HG02885 (cell line): ENCODE data around the gene ZNF606.
A peak's percentile ranks its signal among the peaks of the same experiment; 100 is the strongest.
"Not testable (repeated sequence)": the region's sequence is repeated elsewhere in the genome, so short reads cannot be mapped to it uniquely, and the experiment has no call there.

Experiments used
- ATAC-seq: cut with Tn5 transposase; IDR thresholded peaks from one replicate; pipeline ENCODE4 v1.9.1; 2021; ENCODE audit warnings: mild to moderate bottlenecking; ENCODE audit not compliant: unreplicated experiment, poor library complexity

ZNF606 gene

DNA sequence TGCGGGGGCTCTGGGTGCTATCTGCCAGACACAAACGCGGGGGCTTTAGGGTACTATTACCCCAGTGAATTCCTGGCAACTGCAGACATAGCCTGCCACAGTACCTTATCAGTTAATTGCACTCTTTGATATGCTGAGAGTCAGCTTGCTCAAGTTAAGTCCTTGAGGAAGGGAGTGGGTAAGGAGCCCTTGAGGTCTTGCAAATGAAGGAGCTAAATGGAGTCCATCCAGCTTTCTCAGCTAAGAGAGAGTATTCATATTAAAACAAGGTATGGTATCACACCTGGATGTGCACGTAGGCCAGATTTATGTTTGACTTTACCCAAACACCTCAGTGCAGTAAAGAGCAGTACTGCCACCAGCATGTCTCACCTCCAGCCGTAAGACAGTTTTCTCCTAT lies 11.5 kb upstream of the ZNF606 start:
- no peak for ATAC-seq

DNA sequence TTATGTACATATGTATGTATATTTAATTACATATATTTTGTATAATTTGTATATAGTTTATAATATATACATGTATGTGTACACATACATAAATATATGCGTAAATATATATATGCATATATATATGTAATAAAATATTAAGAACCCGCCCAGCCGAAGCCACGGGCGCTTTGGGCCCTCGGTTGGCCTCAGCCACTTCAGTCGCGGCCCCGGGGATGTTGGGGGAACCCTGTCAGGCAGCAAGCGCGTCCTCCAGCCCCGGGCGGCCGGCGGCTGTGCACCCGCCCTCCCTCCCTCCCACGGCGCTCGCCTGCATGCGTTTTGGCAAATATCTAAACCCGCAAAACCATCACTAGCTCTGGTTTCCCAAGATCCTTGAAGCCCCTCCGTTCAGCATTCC lies 7.9 kb upstream of the ZNF606 start:
- no peak for ATAC-seq

DNA sequence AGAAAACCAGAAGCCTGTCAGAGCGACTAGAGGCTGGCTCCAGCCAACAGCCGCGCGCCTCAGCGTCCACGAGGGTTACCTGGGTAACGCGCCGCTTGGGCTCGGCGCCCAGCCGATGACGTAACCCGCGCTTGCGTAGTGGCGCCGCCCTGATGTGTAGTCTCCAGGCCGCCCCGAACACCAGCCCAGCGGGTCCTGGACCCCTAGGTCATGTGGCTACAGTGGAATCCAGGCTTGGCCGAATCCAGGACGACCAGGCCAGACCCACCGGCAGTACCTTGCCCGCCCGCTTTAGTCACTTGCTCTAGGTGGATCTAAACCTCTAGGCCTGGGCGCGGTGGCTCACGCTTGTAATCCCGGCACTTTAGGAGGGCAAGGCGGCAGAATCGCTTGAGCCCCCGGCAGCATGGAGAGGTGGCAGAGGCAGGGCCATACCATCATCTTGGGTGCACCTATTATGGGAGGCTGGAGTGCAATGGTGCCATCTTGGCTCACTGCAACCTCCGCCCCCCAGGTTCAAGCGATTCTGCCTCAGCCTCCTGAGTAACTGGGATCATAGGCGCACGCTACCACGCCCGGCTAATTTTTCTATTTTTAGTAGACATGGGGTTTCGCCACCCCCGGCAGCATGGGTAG lies 7.2 kb upstream of the ZNF606 start:
- ATAC-seq, result no peak

DNA sequence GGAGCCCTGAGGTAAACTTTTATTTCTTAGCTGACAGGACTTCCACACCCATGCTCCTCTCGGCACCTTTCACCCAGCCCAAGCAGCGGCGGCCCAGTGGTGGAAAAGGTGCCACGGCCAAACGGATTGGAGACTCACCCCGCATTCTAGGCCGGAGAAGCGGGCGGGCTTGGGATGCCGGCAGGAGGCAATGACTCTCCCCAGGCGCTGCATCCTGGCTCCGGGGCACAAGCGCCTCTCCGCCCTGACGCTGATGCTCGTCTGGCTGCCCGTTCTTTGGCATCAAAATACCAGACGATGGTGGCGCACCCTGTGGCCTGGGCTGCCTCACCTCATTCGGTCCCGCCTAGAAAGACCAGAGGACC lies 6.7 kb upstream of the ZNF606 start:
- ATAC-seq, result no peak

DNA sequence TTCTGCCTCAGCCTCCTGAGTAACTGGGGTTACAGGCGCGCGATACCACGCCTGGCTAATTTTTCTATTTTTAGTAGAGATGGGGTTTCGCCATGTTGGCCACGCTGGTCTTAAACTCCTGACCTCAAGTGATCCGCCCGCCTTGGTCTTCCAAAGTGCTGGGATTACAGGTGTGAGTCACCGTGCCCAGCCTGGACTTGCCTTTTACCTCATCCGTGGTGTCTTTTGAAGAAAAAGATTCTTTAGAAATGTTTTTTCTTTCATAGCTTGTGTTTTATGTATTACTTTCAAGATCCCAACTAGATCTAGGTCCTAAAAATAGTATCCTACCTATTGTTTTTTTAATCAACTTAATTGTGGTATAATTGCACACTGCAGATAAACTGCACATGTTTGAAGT lies 6.3 kb upstream of the ZNF606 start:
- ATAC-seq, result not testable (repeated sequence)

DNA sequence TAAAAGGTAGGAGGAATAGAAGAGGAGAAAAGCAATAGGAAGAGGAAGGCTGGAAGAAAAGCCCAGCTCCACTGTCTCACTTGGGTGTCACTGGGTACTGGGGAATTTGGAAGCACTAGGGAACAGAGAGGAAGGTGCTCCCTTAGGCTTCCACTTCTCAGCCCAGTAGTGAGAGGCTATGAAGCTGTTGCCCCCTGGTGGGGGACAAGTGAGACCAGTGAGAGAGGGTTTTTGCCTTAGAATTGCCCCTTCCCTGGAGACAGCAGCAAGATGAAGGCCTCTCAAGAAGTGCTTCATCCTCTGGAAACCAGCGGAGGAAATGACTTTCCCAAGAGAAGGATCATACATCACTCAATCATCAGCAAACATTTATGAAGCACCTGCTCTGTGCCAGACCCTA lies 4.7 kb upstream of the ZNF606 start:
- no peak for ATAC-seq

DNA sequence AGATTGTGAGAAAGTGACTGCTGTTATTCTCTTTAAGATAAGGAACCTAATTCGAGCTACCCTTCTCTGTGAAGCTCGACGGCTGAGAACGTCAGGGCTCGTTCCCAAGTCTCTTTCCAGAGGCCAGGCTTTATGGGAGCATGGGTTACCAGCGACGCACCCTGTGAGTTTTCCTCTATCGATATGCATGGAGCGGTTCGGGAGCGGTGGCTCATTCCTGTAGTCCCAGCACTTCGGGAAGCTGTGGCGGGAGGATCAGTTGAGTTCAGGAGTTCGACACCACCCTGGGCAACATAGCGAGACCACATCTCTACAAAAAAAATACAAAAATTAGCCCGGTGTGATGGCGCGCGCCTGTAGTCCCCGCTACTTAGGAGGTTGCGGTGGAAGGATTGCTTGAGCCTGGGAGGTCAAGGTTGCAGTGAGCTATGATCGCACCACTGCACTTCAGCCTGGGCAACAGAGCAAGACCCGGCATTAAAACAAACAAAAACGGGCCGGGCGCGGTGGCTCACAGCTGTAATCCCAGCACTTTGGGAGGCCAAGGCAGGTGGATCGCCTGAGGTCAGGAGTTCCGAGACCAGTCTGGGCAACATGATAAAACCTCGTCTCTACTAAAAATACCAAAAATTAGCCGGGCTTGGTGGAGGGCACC lies 681 bp upstream of the ZNF606 start:
- ATAC-seq, result no peak

DNA sequence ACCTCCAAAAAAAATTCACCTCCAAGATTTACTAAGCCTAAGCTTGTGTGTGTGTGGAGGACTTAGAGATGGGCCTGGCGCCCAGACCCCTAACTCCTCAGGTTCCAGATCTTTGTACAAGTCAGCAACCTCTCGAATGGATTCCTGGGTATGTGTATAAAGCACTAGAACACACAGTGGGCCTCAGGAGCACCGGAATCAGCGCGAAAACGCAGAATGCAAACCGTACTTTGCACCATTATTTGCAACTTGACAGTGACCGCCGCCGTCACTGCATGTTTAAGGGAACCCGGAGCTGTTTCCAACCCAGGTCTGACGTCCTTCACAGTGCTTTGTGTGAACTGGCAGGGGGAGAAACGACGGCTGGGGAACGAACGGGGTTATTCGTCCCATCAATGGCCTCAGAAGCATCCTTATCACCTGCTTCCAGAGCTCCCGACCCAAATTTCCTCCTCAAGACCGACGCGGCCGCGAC lies 688 bp downstream of the ZNF606 start:
- ATAC-seq, result peak; percentile 3

DNA sequence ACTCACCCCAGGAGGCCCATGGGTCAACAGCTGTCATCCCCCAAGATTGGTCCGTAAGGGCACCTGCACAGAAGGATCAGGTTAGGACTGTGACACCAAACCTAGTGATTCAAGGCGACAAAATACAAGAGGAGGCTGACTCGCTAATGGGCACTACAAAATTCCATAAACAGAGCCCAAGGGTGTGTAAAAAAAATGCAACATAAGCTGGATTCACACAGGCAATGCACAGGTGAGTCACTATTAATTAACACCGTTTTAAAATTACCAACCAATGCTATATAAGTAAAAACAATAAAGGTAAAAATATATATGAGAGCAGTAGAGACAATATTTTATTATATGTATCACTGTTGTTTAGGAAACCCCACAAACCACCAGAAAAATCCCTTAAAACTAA lies 1.9 kb downstream of the ZNF606 start:
- no peak for ATAC-seq

DNA sequence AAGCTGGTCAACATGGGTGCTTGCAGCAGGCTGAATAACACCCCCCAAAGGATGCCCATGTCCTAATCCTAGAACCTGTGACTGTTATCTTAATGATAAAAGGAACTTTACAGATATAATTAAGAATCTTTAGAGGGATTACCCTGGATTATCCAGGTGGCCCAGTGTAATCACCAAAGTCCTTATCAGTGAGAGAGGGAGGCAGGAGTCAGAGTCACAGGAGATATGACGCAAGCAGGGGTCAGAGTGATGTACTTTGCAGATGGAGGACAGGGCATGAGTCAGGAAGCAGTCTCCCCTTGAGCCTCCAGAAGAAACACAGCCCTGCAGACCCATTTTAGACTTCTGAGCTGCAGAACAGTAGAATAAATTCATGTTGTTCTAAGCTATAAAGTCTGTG lies 9.8 kb downstream of the ZNF606 start:
- no peak for ATAC-seq

DNA sequence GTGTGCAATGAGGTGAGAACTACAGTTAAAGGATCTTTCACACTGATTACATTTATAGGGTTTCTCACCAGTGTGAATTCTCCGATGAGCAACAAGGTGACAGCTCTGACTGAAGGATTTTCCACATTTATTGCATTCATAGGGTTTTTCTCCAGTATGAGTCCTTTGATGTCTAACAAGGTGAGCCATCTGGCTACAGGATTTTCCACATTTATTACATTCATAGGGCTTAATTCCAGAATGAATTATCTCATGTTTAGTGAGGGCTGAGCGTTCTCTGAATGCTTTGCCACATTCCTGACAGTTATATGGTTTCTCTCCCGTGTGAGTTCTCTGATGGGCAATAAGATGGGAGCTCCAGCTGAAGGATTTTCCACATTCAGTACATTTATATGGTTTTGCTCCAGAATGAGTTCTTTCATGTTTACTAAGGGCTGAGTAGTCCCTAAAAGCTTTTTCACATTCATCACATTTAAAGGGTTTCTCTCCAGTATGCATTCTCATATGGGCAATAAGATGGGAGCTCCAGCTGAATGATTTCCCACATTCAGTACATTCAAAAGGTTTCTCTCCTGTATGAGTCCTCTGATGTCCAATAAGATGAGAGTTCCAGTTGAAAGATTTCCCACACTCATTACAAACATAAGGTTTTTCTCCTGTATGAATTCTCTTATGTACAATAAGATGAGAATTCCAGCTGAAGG lies 23.9 kb downstream of the ZNF606 start:
- ATAC-seq, result no peak

DNA sequence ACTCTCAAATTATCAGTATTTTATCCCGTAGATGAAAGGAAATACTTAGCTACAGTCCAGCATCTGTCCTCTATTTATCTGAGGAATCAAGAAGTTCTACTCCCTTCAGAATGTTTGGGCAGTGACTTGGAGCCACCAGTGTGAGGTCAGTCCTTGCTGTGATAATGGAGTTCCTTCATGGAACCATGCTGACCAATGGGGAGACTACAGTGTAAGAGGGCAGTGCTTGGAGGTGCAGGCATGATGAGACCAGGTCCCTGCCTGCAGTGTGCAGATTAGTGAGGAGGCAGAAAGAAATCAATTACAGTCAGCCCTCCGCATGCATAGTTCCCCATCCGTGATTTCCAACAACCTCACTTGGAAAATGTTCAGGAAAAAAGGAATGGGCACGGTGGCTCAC lies 28.2 kb downstream of the ZNF606 start, which contains the start of gene C19orf18:
Gene C19orf18, minus strand, starts transcription at position 101 of the 400 bp plus-strand sequence. CDS start 102 bp downstream, outside the sequence.
- ATAC-seq, result no peak

DNA sequence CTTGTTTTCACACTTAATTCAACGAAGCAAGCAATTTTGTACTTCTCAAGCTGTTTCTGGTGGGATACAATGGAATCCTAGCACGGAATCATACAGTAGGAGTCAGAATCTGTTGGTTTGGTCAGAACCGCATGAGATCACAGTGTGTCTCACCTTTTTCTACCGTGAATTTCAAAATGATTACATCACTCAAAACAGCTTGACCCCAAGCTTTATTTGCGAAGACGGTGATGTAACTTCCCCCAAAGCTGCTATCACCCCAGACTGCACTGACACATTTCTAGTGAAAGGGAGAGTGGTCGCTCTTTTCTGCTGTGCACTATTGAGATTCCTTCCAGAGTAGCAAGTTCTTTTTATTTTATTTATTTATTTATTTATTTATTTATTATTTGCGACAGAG lies 37.9 kb downstream of the ZNF606 start:
- no peak for ATAC-seq

DNA sequence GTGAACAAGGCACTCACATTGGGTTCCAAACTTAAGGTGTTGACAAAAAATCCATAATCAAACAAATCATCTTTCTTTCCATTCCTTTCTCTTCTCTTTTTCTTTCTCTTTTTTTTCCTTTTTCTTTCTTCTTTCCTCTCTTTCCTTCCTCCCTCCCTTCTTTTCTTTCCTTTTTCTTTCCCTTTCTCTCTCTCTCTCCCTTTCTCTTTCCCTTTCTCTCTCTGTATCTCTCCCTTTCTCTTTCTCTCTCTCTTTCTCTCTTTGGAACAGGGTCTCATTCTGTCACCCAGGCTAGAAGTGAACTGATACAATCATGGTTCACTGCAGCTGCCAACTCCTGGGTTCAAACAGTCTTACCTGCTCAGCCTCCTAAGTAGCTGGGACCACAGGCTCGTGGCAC lies 40.8 kb downstream of the ZNF606 start:
- no peak for ATAC-seq

DNA sequence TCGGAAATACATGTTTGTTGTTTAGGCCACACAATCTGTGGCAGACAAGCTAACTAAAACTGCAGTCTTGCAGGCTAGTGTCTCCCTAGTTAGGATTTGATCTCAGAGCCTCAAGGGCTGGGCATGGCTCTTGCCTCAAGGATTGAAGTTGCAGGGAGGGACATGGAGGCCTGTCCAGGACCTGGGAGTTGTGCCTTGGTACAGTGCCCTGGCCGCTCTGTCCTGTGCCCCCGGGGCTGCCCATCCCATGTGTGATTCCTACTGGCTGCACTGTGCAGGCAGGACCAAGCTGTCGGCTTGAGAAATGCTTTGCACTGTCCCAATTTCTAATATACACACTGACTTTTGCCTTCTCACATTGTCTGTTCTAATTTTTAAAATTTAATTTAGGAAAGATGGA lies 47.6 kb downstream of the ZNF606 start:
- ATAC-seq, result no peak

DNA sequence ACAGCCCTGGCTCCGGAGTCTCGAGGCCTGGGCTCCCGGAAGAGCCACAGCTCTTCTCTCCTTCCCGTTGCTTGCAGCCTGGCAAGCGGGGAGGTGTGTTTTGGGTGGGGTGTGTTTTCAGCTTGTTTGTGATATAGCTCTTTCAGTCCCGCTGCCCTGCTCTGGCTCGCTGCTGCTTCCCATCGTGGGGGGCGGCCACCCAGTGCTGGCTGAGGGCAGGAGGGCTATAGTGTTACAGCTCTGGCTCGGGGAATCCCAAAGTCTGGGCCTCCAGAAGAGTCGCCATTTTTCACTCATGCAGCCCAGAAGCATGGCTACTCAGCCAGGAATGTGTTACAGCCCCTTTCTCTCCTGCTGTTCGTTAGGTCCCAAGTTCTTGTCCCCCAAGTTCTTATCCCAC lies 52.9 kb downstream of the ZNF606 start:
- ATAC-seq, result no peak

DNA sequence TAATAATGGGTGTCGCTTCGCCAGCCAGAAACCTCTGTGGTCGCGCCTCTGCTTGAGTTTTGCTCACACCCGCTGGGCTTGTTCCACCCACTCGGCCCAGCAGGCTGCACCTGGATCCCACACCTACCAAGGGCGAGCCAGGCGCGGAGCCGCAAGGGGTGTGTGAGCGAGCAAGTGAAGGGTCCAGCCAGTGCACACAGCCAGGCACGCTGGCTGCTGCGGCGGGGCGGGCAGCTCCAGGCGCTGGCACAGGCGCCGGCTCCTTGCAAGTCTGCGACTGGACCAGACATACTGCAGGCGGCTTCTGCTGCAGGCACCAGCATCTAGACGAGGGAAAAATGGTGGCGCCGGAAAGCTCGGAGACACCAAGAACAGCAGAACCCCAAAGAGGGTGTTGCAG lies 53.3 kb downstream of the ZNF606 start:
- no peak for ATAC-seq

DNA sequence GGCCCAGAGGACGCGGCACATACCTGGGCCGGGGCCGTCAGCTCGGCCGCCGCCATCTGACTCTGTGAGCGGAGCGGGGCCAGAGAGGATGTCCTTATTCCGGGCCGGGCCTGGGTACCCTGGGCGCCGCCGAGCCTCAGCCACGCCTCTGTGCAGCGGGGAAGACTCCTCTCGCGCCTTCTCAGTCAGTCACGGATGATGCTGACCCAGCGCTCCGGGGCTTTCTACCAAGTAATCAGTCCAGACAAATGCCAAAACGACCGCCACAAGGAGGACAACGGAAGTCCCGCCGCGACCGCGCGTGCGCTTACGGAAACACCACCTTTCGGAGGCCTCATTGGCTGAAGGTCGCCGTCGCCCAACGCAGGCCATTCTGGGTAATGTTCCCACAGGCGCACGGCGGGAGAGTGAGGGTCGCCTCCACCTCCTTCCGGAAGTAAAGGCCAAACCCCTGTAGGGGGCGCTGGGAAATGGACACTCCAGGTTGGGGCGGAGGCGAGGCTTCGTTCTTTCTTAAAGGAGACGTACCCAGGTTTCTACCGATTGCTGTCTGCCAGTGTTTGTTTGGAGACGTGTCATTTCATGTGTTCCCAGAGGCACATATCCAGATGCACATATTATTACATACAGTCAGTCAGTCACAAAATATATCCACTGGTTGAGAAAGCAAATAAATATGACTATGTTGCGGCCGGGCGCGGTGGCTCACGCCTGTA lies 55.0 kb downstream of the ZNF606 start, which contains the start of gene ZNF256:
Gene ZNF256, minus strand, starts transcription at position 288 of the 716 bp plus-strand sequence. Its CDS starts 232 bp downstream, at position 56.
- ATAC-seq, result peak; percentile 81

DNA sequence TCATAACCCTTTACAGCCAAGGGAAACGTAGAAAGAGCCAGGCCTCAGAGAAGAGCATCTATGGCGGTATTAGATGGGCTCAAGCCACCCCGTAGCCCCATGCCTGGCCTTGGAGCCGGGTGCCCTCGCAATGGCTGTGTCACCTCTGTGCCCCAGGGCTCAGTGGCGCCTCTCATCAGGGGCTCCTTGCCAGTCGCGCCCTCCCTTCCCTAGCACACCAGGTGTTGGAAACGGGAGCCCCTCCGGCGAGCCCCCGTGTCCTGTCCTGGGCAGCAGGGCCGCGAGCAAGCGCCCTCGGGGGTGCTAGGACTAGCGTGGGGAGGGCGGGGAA lies 55.6 kb downstream of the ZNF606 start:
- no peak for ATAC-seq

DNA sequence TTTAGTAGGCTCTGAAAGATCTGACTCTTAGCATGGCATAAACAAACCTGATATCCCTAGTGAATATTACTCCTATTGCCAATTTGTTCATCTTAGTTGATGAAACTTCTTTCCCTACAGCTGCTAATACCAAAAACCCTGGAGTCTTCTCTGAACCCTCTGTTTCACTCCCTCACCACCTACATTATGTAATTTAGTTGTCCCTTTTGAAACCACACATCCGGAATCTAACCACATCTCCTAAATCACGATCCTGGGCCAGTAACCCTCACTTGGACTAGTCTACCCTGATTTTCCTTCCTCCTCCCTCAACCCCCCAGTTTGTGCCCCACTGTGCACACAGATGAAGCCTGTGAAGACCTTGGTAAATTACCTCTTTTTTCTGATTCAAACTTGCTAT lies 56.3 kb downstream of the ZNF606 start:
- no peak for ATAC-seq

DNA sequence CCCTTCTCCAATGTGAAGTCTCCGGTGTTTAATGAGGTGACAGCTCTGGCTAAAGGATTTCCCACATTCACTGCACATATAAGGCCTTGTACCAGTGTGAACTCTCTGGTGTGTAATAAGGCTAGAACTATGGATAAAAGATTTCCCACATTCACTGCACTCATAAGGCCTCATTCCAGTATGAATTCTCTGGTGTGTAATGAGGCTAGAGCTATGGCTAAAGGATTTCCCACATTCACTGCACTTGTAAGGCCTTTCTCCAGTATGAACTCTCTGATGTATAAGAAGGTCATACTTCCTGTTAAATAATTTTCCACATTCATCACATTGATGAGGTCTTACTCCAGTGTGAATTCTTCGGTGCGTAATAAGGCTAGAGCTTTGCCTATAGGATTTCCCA lies 61.0 kb downstream of the ZNF606 start:
- ATAC-seq, result no peak
